OCI-LY1 (cell line): ENCODE measurements around the gene HOPX.

Source experiments
- H2AFZ ChIP-seq: fragments of 200-600 bp; sonication (generic), shearing (Covaris generic); 2 replicates; pipeline ENCODE4 v1.6.0; 2014; ENCODE audit warnings: antibody characterized with exemption, mild to moderate bottlenecking, low read length
- H3F3A ChIP-seq: fragments of 200-600 bp; sonication (generic), shearing (Covaris generic); 2 replicates; pipeline ENCODE4 v1.6.0; 2014; ENCODE audit warnings: mild to moderate bottlenecking, antibody characterized with exemption, low read length, moderate library complexity; ENCODE audit not compliant: insufficient read depth
- H3K27ac ChIP-seq: fragments of 200-600 bp; sonication (generic); 2 replicates; pipeline ENCODE4 v1.5.1; 2014; ENCODE audit warnings: low read length, mixed run types, mild to moderate bottlenecking, low read depth; ENCODE audit not compliant: poor library complexity, severe bottlenecking
- H3K27me3 ChIP-seq: fragments of 200-600 bp; sonication (generic); 2 replicates; pipeline ENCODE4 v1.6.0; 2014; ENCODE audit warnings: antibody characterized with exemption, mild to moderate bottlenecking, low read length, moderate library complexity; ENCODE audit not compliant: insufficient read depth
- H3K36me3 ChIP-seq: fragments of 200-600 bp; sonication (generic); 2 replicates; pipeline ENCODE4 v1.6.1; 2014; ENCODE audit warnings: mild to moderate bottlenecking, antibody characterized with exemption, low read length, moderate library complexity, mixed read lengths; ENCODE audit not compliant: insufficient read depth
- H3K4me1 ChIP-seq: fragments of 200-600 bp; sonication (generic); 2 replicates; pipeline ENCODE4 v1.5.1; 2014; ENCODE audit warnings: mild to moderate bottlenecking, low read length, moderate library complexity; ENCODE audit not compliant: insufficient read depth, severe bottlenecking
- H3K4me2 ChIP-seq: fragments of 200-600 bp; sonication (generic), shearing (Covaris generic); 2 replicates; pipeline ENCODE4 v1.6.1; 2014; ENCODE audit warnings: low read length
- H3K4me3 ChIP-seq: fragments of 200-600 bp; sonication (generic); 2 replicates; pipeline ENCODE4 v1.5.1; 2014; ENCODE audit warnings: low read length, low read depth, mild to moderate bottlenecking, mixed read lengths; ENCODE audit not compliant: poor library complexity, severe bottlenecking
- H3K79me2 ChIP-seq: fragments of 200-600 bp; shearing (Covaris generic); 2 replicates; pipeline ENCODE4 v1.6.1; 2016; ENCODE audit warnings: mixed run types, low read length, mixed read lengths; ENCODE audit not compliant: insufficient read depth
- H3K9ac ChIP-seq: fragments of 200-600 bp; sonication (generic), shearing (Covaris generic); 2 replicates; pipeline ENCODE4 v1.6.1; 2014; ENCODE audit warnings: mild to moderate bottlenecking, low read length, mixed read lengths
- H3K9me2 ChIP-seq: fragments of 200-600 bp; sonication (generic), shearing (Covaris generic); 2 replicates; pipeline ENCODE4 v1.6.1; 2014; ENCODE audit warnings: low read depth, mild to moderate bottlenecking, low read length, mixed read lengths
- H3K9me3 ChIP-seq: fragments of 200-600 bp; shearing (Covaris generic); 2 replicates; pipeline ENCODE4 v1.6.1; 2014; ENCODE audit warnings: low read length, mixed read lengths
- H4K20me1 ChIP-seq: fragments of 200-600 bp; sonication (generic), shearing (Covaris generic); 2 replicates; pipeline ENCODE4 v1.6.0; 2016; ENCODE audit warnings: mild to moderate bottlenecking, low read length; ENCODE audit not compliant: insufficient read depth
- CTCF ChIP-seq: fragments of 200-600 bp; sonication (generic), shearing (Covaris generic); IDR thresholded peaks from 2 replicates; pipeline ENCODE4 v1.5.1; 2017; ENCODE audit warnings: mild to moderate bottlenecking, antibody characterized with exemption, low read length, moderate library complexity, mixed read lengths
- EZH2 ChIP-seq: fragments of 200-600 bp; sonication (generic), shearing (Covaris generic); IDR thresholded peaks from 2 replicates; pipeline ENCODE4 v1.8.0; 2017; ENCODE audit warnings: borderline replicate concordance, mixed run types, mild to moderate bottlenecking, antibody characterized with exemption, low read length, moderate library complexity, mixed read lengths

The HOPX gene

GRCh38 chr4:56657818-56658217 is 23.3 kb downstream of the HOPX start:
- Histone ChIP-seq H3K27ac (no peak overlapping the region), H3K4me1 (no peaks in the 10 kb centered on the region), H3K27me3 (0 out of 2 replicates have a peak, but pooled peaks cover 6% of the 10 kb centered on the region), H3K9me2 (no peaks in the 10 kb centered on the region), H4K20me1 (no peaks in the 10 kb centered on the region), H3K9me3 (no peaks in the 10 kb centered on the region), H3K36me3 (no peaks in the 10 kb centered on the region), H3K4me2 (no peak overlapping the region), H3K79me2 (no peaks in the 10 kb centered on the region), H3K4me3 (no peak overlapping the region), H3F3A (no peaks in the 10 kb centered on the region), H3K9ac (no peak overlapping the region), H2AFZ (no peak overlapping the region)
- TF ChIP-seq CTCF (no peak), EZH2 (no peak)

GRCh38 chr4:56657128-56657527 is 24.0 kb downstream of the HOPX start:
- Histone ChIP-seq H4K20me1 (no peaks in the 10 kb centered on the region), H3K9ac (no peak overlapping the region), H3K79me2 (no peaks in the 10 kb centered on the region), H2AFZ (no peak overlapping the region), H3K9me3 (no peaks in the 10 kb centered on the region), H3K27me3 (0 out of 2 replicates have a peak, but pooled peaks cover 6% of the 10 kb centered on the region), H3K9me2 (no peaks in the 10 kb centered on the region), H3K4me3 (no peak overlapping the region), H3F3A (no peaks in the 10 kb centered on the region), H3K4me2 (no peak overlapping the region), H3K4me1 (no peaks in the 10 kb centered on the region), H3K36me3 (no peaks in the 10 kb centered on the region), H3K27ac (no peak overlapping the region)
- TF ChIP-seq EZH2 (no peak), CTCF (no peak)

- Histone ChIP-seq H3K4me1 (no peaks in the 10 kb centered on the region), H4K20me1 (no peaks in the 10 kb centered on the region), H3K9me3 (no peaks in the 10 kb centered on the region), H3K27ac (no peak overlapping the region), H3K79me2 (no peaks in the 10 kb centered on the region), H2AFZ (no peak overlapping the region), H3K36me3 (no peaks in the 10 kb centered on the region), H3K9me2 (no peaks in the 10 kb centered on the region), H3K9ac (no peak overlapping the region), H3K27me3 (0 out of 2 replicates have a peak, but pooled peaks cover 6% of the 10 kb centered on the region), H3F3A (no peaks in the 10 kb centered on the region), H3K4me2 (no peak overlapping the region), H3K4me3 (no peak overlapping the region)
- TF ChIP-seq EZH2 (no peak), CTCF (no peak)
Measured at GRCh38 chr4:56656346-56656643, 24.8 kb downstream of the HOPX start.
